BJ (cell line): Measurements from ENCODE around the gene MEGF6. TPM values are rescaled to one million over a fixed set of nuclear protein-coding genes. Genes with fewer than 3 reads are reported as not detected.

Experiments used
- CTCF ChIA-PET: fragments of 350-600 bp; formaldehyde crosslinking; extraction: SDS; loops from one replicate; lab custom pipeline; 2021; ENCODE audit warnings: antibody characterized with exemption, inconsistent platforms; lab: Yijun Ruan, JAX
- POLR2A ChIA-PET: fragments of 300-600 bp; sonication (Branson Sonifier 250); formaldehyde crosslinking; extraction: SDS; loops from one replicate; lab custom pipeline; 2021; ENCODE audit warnings: antibody characterized with exemption; lab: Charles Lee
- DNase-seq: peaks from one replicate; pipeline ENCODE4 v3.0.0-alpha.2; 2011; ENCODE audit warnings: low read depth
- H3K27me3 ChIP-seq: 2 replicates; pipeline ENCODE4 v1.6.0; 2011; ENCODE audit warnings: low read length; ENCODE audit not compliant: control insufficient read depth, insufficient read depth
- H3K36me3 ChIP-seq: 2 replicates; pipeline ENCODE4 v1.5.1; 2011; ENCODE audit warnings: low read length; ENCODE audit not compliant: control insufficient read depth, insufficient read depth
- H3K4me3 ChIP-seq: 2 replicates; pipeline ENCODE4 v1.5.1; 2011; ENCODE audit warnings: low read depth, mild to moderate bottlenecking, control low read depth, low read length
- polyA plus RNA-seq: library from polyadenylated mRNA; depleted of rRNA; stranded (reverse); fragments of >200 nt; gene quantifications from 2 replicates; pipeline ENCODE4 v1.2.3, GENCODE V29; 2011
- TF ChIP-seq, protein P1 (sequence below): IDR thresholded peaks from 2 replicates; pipeline ENCODE4 v1.5.1; 2011; ENCODE audit warnings: low read depth, mild to moderate bottlenecking, control low read depth, inconsistent platforms, low read length, moderate library complexity; ENCODE audit not compliant: insufficient read depth

MEGF6 gene
- polyA plus RNA-seq, 1 experiment: 77.4 TPM

DNA sequence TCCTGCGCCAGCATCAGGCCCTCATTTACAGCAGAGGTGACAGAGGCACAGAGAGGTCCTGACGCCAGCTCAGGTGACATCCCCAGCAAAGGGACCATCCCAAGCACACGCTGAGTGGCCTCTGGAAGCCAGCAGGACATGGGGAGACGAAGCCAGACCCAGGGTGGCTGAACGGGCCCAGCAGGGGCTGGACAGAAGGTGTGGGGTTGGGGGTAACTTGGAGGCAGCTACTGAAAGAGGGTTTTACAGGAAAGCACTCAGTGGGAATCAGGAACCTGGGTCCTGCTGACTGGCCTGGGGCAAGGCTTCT lies 158.5 kb downstream of the MEGF6 start:
- H3K36me3 ChIP-seq: no peaks in the 10 kb centered on the region
- POLR2A ChIA-PET: interaction anchor here (0.6 kb wide), 1 partner anchor 281 kb away, joined by 3 read pairs; no protein-coding TSS in a partner anchor
- TF ChIP-seq, protein P1, sequence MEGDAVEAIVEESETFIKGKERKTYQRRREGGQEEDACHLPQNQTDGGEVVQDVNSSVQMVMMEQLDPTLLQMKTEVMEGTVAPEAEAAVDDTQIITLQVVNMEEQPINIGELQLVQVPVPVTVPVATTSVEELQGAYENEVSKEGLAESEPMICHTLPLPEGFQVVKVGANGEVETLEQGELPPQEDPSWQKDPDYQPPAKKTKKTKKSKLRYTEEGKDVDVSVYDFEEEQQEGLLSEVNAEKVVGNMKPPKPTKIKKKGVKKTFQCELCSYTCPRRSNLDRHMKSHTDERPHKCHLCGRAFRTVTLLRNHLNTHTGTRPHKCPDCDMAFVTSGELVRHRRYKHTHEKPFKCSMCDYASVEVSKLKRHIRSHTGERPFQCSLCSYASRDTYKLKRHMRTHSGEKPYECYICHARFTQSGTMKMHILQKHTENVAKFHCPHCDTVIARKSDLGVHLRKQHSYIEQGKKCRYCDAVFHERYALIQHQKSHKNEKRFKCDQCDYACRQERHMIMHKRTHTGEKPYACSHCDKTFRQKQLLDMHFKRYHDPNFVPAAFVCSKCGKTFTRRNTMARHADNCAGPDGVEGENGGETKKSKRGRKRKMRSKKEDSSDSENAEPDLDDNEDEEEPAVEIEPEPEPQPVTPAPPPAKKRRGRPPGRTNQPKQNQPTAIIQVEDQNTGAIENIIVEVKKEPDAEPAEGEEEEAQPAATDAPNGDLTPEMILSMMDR: no peak
- H3K4me3 ChIP-seq: no peak overlapping the region
- CTCF ChIA-PET: interaction anchor here (0.6 to 4.9 kb wide), 56 partner anchors 10 to 1057 kb away, joined by 3 to 147 read pairs (median 4); partner anchors contain the start of genes LRRC47, TPRG1L and WRAP73
- DNase-seq: no peak
- peaks cover 5% of the 10 kb centered on the region for H3K27me3 ChIP-seq

DNA sequence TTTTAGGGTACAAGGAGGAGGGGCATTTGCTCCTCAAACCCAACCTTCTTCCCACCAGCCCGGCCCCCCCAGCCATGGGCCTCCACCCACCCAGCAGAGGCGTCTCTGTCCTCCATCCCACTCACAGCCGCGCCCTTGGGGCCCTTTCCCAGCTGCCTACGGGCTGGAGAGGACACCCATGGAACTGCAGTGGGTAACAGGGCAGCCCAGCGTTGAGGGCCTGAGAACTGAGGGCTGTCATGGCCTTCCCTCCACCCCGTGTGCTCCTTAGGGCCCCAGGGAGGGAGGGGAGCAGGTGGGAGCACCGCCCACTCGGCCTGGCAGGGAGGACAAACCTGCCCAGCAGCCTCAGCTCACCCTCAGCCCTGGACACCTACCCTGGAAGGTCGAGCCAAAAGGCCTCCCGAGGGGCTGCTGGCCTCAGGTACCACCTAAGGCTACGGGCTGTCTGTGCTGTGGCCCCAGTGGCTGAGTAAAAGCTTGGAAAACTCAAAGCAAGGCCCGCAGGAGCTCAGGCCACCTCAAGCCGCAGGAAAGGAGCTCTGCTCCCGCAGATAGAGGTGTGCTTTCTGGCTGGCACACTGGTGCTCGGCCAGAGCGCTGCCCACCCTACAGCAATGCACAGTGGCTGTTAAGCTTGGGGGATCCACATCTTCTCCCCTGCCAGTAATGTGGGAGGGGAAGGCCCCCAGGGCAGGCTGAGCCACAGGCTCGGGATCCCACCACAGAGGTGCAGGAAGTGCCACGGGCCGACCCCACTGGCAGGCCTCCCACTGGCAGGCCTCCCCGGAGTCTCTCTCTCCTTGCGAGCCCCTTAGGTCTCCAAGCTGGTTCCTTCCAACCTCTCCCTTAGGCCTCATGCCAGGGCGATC lies 159.1 kb downstream of the MEGF6 start:
- CTCF ChIA-PET: interaction anchor here (0.6 to 4.9 kb wide), 54 partner anchors 10 to 1056 kb away, joined by 3 to 147 read pairs (median 5); partner anchors contain the start of genes LRRC47, TPRG1L and WRAP73
- H3K36me3 ChIP-seq: no peaks in the 10 kb centered on the region
- POLR2A ChIA-PET: interaction anchor here (0.6 kb wide), 1 partner anchor 281 kb away, joined by 3 read pairs; no protein-coding TSS in a partner anchor
- TF ChIP-seq, protein P1: no peak
- peaks cover 4% of the 10 kb centered on the region for H3K27me3 ChIP-seq
- H3K4me3 ChIP-seq: no peak overlapping the region
- DNase-seq: no peak

DNA sequence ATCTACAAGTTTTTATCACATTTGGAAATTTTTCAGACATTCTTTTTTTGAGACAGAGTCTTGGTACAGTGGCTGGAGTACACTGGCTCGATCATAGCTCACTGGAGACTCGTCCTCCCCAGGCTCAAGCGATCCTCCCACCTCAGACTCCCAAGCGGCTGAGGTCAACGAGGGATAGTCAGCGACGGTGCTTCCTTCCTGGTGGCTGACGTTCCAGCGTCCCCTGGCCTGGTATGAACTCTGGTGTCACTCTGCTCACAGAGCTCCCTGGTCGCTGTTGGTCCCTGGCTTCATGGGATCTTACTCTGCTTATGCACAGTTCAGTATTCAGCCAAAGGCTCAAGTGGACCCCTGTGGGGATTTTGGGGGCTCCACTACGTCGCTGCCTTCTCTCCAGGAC lies 160.3 kb downstream of the MEGF6 start:
- DNase-seq: no peak
- ChIA-PET CTCF (interaction anchor here (0.7 to 4.9 kb wide), 5 partner anchors 22 to 171 kb away, joined by 3 to 72 read pairs (median 4); no protein-coding TSS in a partner anchor), POLR2A (no interaction called here)
- TF ChIP-seq, protein P1: no peak
- Histone ChIP-seq H3K27me3 (peaks cover 5% of the 10 kb centered on the region), H3K4me3 (no peak overlapping the region), H3K36me3 (no peaks in the 10 kb centered on the region)

DNA sequence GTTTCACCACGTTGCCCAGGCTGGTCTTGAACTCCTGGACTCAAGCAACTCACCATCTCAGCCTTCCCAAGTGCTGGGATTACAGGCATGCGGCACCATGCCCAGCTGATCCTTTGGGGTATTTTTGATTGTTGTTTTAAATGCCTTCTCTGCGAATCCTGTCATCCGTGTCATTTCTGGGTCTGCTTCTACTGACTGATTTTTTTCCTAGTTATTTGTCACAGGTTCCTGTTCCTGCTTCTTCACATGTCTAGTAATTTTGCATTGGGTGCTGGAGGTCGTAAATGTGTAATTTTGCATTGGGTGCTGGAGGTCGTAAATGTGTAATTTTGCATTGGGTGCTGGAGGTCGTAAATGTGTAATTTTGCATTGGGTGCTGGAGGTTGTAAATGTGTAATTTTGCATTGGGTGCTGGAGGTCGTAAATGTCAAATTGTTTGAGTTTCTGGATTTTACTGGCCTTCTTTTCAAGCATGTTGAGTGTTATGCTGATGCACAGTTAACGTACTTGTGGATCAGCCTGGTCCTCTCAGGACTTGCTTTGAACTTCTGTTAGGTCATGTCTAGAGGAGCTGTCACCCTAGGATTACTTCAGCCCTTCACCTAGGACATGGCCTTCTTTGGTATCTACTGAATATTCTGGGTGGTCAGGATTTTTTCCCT lies 161.0 kb downstream of the MEGF6 start:
- TF ChIP-seq, protein P1: no peak
- ChIA-PET CTCF (interaction anchor here (0.7 to 4.9 kb wide), 5 partner anchors 22 to 171 kb away, joined by 3 to 72 read pairs (median 4); no protein-coding TSS in a partner anchor), POLR2A (no interaction called here)
- H3K36me3 ChIP-seq: no peaks in the 10 kb centered on the region
- H3K4me3 ChIP-seq: no peak overlapping the region
- DNase-seq: no peak
- H3K27me3 ChIP-seq: peaks cover 5% of the 10 kb centered on the region

DNA sequence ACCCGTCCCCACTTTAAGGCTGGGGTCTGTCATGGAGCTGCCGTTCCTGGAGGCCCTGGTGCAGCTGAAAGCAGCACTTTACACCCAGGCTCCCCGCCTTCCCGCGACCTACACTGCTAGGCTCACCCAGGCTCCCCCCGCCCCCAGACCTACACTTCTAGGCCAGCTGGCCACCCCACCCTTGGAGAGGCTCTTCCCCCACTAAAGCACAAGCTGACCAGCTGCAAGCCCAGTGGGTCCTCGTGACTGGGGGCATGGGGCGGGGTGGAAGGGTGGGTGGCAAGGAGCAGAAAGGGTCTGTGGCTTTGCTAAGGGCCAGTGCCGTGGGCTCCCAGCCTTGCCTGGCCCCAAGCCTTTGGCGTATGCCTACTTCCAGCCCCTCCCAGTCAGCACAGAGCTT lies 166.6 kb downstream of the MEGF6 start:
- POLR2A ChIA-PET: no interaction called here
- CTCF ChIA-PET: interaction anchor here (5.7 kb wide), 1 partner anchor 8 kb away, joined by 28 read pairs; no protein-coding TSS in a partner anchor

More for the DNA sequence above, 166.6 kb downstream of the MEGF6 start:
- peaks cover 11% of the 10 kb centered on the region for H3K27me3 ChIP-seq
- no peak for DNase-seq
- no peaks in the 10 kb centered on the region for H3K36me3 ChIP-seq
- TF ChIP-seq, protein P1: no peak
- H3K4me3 ChIP-seq: no peak overlapping the region
